SK-N-SH (cell line): ENCODE results near the gene GALNT17.

Experiments used
- EZH2phosphoT487 ChIP-seq: fragments of 200-600 bp; sonication (generic); IDR thresholded peaks from 2 replicates; pipeline ENCODE4 v1.6.1; 2017; ENCODE audit warnings: low read depth, mixed run types, mild to moderate bottlenecking, antibody characterized with exemption, moderate library complexity, borderline replicate concordance
- JUND ChIP-seq: IDR thresholded peaks from 2 replicates; pipeline ENCODE4 v1.4.0; 2012
- TEAD4 ChIP-seq: IDR thresholded peaks from 2 replicates; pipeline ENCODE4 v1.4.0; 2012; ENCODE audit warnings: mild to moderate bottlenecking, borderline replicate concordance; ENCODE audit not compliant: insufficient read depth
- TF ChIP-seq, protein P1 (sequence below): fragments of 200-600 bp; sonication (generic); IDR thresholded peaks from 2 replicates; pipeline ENCODE4 v1.6.1; 2017; ENCODE audit warnings: antibody characterized with exemption, mild to moderate bottlenecking, moderate library complexity

- TF ChIP-seq EZH2phosphoT487 (no peak), JUND (no peak), TEAD4 (no peak)
- TF ChIP-seq, protein P1, sequence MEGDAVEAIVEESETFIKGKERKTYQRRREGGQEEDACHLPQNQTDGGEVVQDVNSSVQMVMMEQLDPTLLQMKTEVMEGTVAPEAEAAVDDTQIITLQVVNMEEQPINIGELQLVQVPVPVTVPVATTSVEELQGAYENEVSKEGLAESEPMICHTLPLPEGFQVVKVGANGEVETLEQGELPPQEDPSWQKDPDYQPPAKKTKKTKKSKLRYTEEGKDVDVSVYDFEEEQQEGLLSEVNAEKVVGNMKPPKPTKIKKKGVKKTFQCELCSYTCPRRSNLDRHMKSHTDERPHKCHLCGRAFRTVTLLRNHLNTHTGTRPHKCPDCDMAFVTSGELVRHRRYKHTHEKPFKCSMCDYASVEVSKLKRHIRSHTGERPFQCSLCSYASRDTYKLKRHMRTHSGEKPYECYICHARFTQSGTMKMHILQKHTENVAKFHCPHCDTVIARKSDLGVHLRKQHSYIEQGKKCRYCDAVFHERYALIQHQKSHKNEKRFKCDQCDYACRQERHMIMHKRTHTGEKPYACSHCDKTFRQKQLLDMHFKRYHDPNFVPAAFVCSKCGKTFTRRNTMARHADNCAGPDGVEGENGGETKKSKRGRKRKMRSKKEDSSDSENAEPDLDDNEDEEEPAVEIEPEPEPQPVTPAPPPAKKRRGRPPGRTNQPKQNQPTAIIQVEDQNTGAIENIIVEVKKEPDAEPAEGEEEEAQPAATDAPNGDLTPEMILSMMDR: no peak
Measured at GRCh38 chr7:71636329-71636728, 504.4 kb downstream of the GALNT17 start.
